Measurements from ENCODE around the gene TIPRL.
"Not testable (repeated sequence)": the region's sequence is repeated elsewhere in the genome, so short reads cannot be mapped to it uniquely, and the experiment has no call there.

Gene TIPRL

DNA sequence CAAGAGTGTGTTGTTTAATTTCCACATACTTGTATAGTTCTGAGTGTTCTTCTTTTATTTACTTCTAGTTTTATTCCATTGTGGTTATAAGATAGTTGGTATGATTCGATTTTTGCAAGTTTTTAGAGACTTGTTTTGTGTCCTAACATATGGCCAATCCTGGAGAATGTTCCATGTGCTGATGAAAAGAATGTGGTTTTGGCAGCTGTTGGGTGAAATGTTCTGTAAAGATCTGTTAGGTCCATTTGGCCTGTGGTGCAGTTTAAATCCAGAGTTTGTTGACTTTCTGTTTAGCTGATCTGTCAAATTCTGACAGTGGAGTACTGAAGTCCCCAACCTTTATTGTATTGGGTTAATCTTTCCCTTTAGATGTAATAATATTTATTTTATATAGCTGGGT lies 19.5 kb upstream of the TIPRL start:
- no peak for DNase-seq (ENCODE audit: low read depth)

DNA sequence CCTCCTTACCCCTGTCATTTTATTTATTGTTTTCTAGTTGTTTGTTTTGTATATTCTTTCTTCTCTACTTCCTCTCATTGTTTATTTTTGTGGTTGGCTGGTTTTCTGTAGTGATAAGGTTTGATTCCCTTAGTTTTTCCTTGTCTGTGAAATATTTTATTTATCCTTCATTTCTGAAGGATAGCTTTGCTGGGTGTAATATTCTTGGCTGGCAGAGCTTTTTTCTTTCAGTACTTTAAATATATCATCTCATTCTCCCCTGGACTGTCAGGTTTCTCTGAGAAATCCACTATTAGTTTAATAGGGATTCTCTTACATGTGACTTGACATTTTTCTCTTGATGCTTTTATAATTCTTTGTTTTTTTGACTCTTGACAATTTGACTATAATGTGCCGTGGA lies 18.8 kb upstream of the TIPRL start:
- no peak for DNase-seq (ENCODE audit: low read depth)

DNA sequence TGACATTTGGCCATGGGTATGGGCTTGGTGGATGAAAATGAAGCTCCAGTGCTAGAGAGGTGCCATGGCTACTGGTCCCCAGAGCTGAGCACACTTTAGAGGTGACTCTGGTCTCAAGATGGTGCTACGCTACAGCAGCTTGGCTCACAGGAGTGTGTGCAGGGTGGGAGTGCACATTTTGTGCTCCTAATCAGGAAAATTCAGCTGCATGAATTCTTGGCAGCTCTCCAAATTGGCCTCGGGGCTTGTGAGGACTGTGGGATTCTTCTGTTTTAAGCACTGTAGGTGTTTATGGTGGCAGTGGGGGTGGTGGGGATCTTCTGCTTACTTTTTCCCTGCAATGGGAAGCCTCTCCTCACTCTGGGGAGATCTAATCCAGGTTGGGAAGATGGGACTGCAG lies 17.3 kb upstream of the TIPRL start:
- no peak for DNase-seq (ENCODE audit: low read depth)

DNA sequence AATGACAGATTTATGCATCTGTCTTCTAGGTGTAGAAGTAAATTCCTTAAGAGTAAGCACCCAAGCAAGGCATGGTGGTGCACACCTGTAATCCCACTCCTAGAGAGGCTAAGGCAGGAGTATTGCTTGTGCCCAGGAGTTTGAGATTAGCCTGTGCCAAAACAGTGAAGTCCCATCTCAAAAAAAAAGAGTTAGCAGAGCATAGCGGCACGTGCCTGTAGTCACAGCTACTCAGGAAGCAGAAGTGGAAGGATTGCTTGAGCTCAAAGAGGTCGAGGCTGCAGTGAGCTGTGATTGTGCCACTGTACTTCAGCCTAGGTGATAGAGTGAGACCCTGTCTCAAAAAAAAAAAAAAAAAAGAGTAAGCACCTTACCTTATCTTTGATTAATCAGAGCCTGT lies 15.1 kb upstream of the TIPRL start:
- DNase-seq (ENCODE audit: low read depth), result no peak

DNA sequence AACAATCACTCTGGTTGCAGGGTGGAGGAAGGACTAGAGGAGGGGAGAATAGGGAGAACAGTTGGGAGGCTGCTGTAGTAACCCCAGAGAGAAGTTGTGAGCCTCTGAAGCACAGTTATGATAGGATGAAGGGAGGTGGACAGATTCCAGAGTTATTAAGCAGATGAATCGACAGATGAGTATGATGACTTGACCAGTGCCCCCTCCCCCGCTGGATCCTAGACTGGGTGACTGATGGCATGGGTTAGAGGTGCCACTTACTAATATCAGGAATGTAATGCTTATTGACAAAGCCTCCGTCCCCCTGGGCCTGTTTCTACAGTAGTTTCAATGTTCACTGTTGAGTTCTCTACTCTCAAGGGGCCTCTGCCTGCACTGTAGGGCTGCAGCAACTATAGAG lies 14.0 kb upstream of the TIPRL start:
- DNase-seq (ENCODE audit: low read depth), result no peak

DNA sequence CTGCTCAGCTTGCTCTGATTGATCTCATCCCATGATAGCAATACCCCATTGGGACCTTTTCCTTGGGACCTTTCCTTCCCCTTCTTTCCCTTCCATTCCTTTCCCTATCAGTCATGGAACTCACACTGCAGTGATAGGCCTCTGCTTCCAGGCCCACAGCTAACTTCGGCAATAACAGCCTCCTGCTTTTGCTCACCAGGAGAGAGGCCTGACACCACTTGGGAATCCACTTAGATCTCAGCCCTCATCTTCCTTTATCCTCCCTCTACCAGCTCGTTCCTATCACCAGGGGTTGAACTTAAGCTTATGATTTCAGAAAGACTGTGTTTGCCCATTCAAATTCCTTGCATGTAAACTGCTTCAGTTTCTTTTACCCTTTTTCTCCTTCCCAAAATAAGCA lies 11.0 kb upstream of the TIPRL start:
- no peak for DNase-seq (ENCODE audit: low read depth)

DNA sequence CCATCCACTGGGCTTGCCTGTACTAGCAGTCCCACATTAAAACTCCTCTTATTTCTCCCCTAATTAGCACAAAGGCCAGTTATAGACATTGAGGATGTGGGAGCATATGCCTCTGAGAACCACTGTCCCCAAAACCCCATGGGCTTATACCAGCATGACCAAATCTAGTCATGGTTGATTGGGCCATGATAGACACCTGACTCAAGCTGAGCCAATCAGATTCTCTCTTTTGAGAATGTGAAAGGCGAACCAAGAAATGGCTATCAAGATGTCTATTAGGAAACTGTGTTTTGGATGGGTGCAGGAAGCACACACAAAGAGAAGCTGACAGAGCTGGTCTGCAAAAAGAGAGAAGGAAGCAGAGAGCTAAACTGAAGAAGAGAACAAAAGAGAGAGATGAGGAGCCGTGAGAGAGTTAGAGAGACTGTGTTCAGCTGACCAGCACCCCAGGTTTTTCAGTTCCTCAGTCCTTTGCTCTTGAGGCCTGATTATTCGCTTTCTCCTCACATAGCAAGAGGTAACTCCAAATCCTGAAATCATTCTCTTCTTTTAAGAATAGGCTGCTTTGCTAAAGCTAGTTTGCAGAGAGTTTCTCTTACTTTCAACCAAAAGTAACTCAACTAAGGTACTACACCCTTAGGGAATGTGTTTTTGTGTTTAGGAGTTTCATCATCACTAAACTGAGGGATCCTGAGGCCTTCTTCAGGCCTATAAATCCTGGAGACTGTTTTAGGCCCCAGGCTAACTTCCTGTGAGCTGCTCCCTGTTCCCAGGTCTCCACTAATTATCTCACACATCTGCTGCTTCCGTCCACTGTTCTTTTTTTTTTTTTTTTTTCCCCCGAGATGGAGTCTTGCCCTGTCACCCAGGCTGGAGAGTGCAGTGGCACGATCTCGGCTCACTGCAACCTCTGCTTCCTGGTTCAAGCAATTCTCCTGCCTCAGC lies 7.9 kb upstream of the TIPRL start:
- no peak for DNase-seq (ENCODE audit: low read depth)

DNA sequence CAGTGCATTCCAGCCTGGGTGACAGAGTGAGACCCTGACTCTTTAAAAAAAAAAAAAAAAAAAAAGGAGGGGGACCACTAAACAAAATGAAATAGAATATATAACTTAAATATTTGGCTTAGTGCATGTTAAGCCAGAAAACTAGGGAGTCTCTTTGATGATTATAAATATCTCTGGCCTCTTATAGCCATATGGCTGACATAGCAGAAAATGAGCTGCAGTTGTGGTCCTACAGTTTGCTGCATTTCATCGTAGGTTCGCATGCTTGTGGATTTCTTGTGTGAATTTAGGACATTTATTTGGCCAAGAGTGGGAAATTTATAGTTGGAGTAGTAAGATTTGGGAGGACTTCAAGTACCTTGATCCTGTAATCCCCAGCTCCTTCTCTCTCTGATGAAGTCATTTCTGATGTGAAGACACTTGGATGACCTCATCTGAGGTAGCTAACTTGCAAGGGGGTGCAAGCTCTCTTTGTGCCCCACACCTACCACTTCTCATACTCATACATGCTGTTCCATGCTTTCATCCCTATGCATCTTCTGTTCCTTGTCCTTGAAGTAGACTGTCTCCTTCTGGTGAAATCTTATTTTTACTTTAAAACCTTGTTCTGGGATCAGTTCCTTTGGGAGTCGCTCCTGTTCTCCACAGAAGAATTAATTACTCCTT lies 6.4 kb upstream of the TIPRL start:
- no peak for DNase-seq (ENCODE audit: low read depth)

DNA sequence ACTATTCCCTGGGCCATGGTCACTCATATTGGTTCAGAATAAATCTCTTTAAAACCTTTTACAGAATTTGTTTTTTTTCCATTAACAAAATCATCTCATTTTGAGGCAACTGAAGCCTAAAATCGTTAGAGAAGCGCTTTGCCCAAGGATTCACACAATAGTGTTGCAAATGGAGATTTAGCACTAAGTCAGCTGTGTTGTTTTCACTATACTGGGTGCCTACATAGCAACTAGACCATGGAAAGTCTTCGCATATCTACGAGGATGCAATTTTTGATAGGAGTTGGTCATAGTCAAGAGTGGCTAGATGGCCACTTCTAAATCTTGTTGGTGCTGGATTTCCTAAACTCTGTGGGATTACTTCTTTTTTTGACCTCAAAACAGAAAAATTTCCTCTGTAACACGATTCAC lies 530 bp upstream of the TIPRL start:
- no peak for DNase-seq (ENCODE audit: low read depth)

DNA sequence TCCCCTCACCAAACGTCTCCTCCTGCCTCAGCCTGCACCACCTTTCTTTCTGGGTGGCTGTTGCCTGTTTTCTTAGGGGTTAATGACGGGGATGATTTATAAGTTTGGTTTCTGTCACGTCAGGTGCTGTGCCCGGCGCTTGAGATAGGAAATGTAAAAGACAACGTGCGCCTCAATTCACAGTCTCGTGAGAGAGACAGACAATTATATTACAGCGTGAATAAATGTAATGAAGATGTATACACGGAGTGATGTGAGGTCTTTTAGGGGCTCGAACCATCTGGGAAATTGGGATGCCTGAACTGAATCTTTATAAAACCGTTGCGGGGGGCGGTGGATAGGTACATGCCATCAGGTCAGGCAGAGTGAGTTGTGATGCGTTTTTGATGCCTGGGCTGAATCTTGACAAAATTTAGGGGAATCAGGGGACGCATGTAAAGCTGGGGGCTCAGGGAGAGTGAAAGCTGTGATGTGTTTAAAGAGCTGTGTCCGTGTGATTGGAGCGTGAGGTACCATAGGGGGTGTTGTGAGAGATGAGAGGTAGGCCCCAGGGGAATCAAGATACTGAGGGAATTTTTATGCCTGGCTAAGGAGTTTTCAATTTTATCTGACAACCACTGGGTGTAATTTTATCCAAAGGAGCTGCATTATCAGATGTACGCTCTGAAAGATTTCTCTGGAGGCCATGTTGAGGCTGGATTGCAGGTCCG lies 831 bp downstream of the TIPRL start:
- no peak for DNase-seq (ENCODE audit: low read depth)

DNA sequence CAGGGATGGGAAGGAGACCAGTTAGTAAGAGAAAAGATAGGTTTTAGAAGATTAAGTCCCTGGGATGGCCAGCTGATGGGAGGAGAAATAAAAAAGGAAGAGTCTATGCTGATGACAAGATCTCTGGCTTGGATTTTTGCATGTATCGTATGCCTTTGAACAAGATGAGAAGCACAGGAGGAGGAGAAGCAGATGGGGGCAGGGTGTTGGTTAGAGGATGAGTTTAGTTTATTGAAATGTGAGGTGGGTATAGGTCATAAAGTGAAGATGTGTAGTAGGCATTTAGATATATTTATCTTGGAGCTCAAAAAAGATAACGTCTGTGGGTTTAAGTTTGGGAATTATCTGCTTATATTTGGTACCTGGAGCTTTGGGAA lies 1.4 kb downstream of the TIPRL start:
- DNase-seq (ENCODE audit: low read depth), result no peak

DNA sequence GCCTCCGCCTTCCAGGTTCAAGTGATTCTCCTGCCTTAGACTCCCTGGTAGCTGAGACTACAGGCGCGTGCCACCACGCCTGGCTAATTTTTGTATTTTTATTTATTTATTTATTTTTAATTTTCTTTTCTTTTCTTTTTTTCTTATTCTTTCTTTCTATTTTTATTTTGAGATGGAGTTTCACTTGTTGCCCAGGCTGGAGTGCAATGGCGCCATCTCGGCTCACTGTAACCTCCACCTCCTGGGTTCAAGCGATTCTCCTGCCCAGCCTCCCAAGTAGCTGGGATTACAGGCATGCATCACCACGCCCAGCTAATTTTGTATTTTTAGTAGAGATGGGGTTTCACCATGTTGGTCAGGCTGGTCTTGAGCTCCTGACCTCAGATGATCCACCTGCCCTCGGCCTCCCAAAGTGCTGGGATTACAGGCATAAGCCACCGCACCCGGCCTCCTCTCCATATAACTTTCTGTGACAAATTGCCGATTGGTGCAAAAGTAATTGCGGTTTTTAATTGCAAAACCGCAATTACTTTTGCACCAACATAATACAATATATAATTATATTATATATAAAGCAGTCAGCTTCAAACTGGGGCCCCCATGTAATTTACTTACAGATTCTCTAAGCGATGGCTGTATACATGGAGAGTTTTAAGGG lies 2.4 kb downstream of the TIPRL start:
- DNase-seq (ENCODE audit: low read depth), result not testable (repeated sequence)

DNA sequence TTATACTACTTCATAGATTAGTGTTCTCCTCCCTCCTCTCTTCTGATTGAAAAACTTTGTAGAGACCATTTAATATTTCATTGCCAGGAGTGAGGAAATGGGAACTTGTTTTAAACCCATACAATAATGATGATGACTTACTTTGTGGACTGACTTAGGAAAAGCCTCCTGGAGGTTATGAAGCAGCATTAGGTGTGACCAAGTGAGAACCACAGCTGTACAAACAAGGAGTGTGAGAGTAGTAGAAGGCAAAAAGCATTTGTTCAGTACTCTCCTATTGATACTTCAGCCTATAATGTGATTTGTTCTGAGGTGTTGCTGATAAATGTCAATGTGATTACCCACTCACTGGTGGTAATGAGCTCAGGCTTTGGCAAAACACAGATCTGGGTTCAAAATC lies 8.4 kb downstream of the TIPRL start:
- DNase-seq (ENCODE audit: low read depth), result no peak

DNA sequence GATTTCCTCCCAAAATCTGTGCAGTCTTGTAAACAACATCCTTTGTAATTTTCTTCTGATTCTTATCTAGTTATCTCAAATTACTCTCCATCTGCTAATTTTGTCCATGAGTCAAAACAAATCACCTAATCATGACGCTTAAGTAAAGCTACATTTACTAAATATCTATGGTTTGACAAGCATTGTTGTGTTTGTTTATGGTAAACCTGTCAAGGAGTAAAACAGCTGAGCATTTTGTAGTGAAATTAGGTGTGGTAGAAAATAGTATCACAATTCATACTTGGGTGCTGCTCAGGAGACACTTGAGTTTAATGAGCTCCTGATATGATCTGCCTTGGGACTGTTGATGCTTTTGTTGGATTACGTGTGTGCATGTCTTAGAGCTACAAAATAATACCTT lies 11.6 kb downstream of the TIPRL start:
- no peak for DNase-seq (ENCODE audit: low read depth)

DNA sequence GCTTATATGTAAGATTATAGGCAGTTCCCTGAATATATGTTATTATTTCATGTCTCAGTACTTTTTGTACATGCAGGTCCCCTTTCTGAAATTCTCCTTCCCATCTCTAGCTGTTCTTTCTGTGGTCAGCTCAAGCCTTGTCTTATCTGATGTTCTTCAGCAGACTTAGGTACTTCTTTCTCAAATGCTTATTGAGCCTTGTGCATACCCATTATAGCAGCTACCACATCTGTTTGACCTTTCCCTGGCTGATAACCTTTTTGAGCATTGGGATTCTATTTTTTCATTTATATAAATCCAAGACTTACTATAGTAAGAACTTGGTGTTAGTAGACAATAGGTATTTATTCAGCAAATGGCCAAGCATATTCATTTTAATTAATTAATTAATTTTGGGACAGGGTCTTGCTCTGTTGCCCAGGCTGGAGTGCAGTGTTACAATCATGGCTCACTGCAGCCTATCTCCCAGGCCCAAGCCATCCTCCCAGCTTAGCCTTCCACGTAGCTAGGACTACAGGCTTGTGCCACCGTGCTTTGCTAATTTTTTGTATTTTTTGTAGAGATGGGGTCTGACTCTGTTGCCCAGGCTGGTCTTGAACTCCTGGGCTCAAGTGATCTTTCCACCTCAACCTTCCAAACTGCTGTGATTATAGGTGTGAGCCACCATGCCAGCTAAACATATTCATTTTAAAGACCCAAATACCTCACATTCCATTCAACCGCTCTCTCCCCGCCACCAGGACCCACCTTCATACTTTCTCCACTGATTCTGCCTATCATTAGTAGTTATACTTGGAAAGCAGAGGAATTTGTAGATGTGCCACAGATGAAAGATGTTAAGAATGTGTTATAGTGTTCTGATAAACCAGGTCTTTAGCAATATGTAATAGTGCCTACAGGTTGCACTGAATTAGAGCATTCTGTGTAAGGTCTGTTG lies 16.7 kb downstream of the TIPRL start:
- no peak for DNase-seq (ENCODE audit: low read depth)

DNA sequence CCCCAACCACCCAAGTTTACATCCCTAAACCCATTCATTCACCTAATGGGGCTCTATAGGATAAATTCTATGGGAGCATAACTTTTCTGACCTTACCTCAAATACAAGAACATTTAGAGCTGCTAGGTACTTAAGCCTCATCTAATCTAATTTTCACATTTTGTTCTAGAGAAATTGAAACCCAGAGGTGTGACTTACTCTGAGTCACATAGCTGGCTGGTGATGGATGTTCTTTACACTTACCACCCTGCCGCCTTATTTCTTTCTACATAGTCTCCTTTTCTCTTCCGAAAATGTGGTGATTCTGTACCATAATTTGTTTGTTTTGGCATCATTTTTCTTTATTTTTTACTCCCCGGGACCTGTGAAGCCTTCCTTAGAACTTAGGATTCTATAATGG lies 20.3 kb downstream of the TIPRL start:
- no peak for DNase-seq (ENCODE audit: low read depth)

DNA sequence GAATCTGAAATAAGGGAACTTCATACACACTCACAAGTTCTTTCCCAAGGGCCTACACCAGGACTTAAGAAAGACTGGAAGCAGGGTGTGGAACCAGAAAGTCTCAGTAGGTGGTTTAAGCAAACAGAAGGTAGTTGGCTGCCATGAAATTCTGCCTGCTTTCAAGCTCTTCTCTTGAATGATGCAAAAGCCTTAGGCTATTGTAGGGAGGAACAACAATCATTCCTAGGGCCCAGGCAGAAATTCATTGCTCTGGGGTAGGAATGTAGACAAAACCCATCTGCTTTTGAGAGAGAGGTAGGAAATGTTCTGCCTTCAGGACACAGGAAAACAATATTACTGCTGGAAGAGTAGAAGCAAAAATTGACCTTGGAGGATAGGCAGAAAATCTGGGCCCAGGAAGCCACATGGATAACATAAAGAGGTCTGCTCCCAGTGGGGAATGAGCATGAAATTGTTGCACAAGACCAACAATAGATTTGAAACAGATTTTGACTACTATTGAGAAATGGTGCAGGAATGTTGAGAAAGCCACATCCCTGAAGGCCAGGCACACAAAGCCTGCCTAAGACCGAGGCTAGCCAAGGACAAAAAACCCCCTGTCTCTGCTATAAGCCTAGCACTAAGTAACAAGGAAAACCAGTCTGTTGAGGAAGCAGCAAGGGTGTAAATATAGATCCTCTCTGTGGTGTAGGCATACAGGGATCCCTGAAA lies 24.3 kb downstream of the TIPRL start:
- DNase-seq (ENCODE audit: low read depth), result no peak

DNA sequence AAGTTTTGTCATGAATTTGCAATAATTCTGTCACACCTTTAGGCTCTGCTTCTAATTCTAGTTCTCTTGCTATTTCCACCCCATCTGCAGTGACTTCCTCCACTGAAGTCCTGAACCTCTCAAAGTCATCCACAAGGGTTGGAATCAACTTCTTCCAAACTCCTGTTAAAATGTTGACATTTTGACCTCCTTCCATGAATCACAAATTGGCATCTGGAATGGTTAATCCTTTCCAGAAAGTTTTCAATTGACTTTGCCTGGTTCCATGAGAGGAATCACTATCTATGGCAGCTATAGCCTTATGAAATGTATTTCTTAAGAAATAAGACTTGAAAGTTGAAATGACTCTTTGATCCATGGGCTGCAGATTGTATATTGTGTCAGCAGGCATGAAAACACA lies 27.3 kb downstream of the TIPRL start:
- DNase-seq (ENCODE audit: low read depth), result no peak

DNA sequence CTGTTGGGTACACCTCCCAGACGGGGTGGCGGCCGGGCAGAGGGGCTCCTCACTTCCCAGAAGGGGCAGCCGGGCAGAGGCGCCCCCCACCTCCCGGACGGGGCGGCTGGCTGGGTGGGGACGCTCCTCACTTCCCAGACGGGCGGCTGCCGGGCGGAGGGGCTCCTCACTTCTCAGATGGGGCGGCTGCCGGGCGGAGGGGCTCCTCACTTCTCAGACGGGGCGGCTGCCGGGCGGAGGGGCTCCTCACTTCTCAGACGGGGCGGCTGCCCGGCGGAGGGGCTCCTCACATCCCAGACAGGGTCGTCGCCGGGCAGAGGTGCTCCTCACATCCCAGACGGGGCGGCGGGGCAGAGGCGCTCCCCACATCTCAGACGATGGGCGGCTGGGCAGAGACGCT lies 28.9 kb downstream of the TIPRL start:
- not testable (repeated sequence) for DNase-seq (ENCODE audit: low read depth)

DNA sequence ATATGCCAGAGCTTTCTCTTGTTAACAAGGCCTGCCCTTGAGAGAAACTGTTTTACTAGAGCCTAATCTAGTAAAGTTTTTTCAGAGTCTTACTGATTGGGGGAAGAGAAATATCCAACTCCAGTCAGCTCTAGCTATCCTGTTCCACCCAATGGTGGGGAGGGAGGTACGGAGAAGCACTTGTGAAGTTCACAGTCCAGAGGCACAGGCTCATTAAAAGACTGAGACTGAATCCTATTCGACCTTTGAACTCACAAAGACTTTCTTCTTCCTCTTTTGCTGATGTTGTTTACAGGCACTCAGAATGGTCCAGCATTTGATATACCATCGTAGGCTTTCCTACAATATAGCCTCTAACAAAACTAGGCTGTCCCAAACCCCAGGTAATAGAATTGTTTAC lies 31.6 kb downstream of the TIPRL start:
- DNase-seq (ENCODE audit: low read depth), result no peak

DNA sequence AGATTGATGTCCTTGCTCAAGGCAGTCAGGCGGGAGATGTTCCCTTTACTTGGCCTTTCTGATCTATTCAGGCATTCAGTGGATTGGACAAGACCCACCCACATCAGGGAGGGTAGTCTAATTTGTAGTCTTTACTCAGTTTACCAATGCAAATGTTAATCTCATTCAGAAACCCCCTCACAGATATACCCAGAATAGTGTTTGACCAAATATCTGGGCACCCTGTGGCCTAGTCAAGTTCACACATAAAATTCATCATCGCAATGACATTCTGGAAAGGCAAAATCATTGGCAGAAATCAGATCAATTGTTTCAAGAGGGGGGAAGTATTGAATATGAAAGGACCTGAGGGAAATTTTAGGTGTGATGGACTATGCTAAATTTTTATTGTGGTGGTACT lies 34.6 kb downstream of the TIPRL start:
- DNase-seq (ENCODE audit: low read depth), result no peak
